HL-60/S4 (cell line): Measurements from ENCODE around the gene WIPF2.
"Not testable (repeated sequence)": the region's sequence is repeated elsewhere in the genome, so short reads cannot be mapped to it uniquely, and the experiment has no call there.

ENCODE experiments used
- in situ Hi-C: fragments of 300-500 bp; cut with MboI; formaldehyde crosslinking; loops from 2 replicates; pipeline ENCODE4 v1.14.3; 2022; ENCODE audit warnings: low sequenced_read_pairs

Gene WIPF2

GRCh38 chr17:40191237-40192208, 27.6 kb upstream of the WIPF2 start:
- in situ Hi-C loops = no loop called here

- in situ Hi-C loops = no loop called here
Observed at GRCh38 chr17:40192961-40193360, 26.1 kb upstream of the WIPF2 start.

GRCh38 chr17:40194821-40195220, 24.3 kb upstream of the WIPF2 start:
- in situ Hi-C loops = no loop called here

GRCh38 chr17:40197550-40197949, 21.6 kb upstream of the WIPF2 start:
- in situ Hi-C loops = no loop called here

DNA sequence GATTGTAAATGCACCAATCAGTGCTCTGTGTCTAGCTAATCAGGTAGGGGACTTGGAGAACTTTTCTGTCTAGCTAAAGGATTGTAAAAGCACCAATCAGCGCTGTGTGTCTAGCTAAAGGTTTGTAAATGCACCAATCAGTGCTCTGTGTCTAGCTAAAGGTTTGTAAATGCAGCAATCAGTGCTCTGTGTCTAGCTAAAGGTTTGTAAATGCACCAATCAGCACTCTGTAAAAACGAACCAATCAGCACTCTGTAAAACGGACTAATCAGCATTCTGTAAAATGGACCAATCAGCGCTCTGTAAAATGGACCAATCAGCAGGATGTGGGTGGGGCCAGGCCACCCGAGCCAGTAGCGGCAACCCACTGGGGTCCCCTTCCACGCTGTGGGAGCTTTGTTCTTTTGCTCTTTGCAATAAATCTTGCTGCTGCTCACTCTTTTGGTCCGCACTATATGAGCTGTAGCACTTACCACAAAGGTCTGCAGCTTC, 21.1 kb upstream of the WIPF2 start:
- in situ Hi-C loops = not testable (repeated sequence)

DNA sequence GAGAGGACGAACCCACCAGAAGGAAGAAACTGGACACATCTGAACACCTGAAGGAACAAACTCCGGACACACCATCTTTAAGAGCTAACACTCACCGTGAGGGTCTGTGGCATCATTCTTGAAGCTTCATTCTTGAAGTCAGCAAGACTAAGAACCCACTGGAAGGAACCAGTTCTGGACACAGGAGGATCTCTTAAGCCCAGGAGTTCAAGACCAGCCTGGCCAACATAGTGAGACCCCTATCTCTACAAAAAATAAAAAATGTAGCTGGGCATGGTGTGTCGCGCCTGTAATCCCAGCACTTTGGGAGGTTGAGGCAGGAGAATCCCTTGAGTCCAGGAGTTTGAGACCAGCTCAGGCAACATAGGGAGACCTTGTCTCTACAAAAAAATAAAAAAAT, 20.5 kb upstream of the WIPF2 start:
- in situ Hi-C loops = no loop called here

DNA sequence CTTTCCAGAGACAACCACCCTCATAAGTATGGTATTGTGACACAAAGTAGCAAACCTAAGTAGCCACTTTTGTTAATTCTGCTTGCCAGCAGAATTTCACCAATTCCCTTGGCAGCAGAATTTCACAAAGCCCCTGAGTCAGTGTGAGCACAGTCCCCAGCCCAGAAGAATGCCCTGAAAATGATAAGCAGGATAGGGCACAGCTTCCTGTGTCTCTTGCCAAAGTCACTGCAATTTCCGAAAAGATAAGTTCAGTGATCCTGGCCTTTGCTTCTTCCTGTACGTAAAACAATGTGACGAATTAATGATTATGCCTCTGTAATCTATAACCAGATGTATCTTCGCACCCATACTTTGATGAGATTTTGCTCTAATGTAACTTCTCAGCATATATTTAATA, 16.0 kb upstream of the WIPF2 start:
- in situ Hi-C loops = no loop called here

GRCh38 chr17:40206193-40206592, 12.9 kb upstream of the WIPF2 start:
- in situ Hi-C loops = not testable (repeated sequence)

DNA sequence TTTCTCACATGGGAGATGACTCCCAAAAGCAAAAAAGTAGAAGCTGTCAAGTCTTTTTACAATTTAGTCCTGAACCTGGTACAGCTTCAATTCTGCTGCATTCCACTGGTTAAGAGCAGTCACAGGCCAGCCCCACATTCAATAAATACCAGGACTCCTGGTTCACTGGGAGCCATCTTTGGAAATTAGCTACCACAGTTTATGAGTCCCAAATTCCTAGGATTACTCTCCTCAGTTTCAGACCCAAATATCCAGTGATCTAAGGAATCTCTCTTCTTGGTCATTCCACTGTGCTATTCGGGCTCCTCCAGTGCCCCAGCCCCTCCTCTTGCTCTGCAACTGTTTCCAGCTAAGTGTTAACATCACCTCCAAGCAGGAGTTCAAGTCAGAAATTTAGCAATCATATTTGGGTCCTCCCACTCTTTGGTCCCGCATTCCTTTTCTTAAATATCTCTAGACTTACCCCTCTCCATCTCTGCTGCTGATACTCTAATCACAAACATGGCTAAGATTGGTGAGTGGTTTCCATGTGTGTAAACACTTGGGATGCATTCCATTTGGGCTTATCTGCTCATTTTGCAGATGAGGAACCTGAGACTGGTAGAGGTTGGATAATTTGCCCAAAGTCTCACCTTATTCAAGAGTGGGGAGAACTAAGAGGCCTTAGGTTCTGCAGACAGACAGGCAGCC, 9.6 kb upstream of the WIPF2 start:
- in situ Hi-C loops = no loop called here

DNA sequence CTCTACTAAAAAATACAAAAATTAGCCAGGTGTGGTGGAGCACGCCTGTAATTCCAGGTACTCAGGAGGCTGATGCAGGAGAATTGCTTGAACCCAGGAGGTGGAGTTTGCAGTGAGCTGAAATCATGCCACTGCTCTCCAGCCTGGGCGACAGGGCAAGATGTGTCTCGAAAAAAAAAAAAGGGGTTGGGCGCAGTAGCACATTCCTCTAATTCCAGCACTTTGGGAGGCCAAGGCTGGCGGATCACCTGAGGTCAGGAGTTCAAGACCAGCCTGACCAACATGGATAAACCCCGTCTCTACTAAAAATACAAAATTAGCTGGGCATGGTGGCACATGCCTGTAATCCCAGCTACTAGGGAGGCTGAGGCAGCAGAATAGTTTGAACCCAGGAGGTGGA, 5.2 kb upstream of the WIPF2 start:
- in situ Hi-C loops = not testable (repeated sequence)

GRCh38 chr17:40218006-40218739, 931 bp upstream of the WIPF2 start:
- in situ Hi-C loops = no loop called here

DNA sequence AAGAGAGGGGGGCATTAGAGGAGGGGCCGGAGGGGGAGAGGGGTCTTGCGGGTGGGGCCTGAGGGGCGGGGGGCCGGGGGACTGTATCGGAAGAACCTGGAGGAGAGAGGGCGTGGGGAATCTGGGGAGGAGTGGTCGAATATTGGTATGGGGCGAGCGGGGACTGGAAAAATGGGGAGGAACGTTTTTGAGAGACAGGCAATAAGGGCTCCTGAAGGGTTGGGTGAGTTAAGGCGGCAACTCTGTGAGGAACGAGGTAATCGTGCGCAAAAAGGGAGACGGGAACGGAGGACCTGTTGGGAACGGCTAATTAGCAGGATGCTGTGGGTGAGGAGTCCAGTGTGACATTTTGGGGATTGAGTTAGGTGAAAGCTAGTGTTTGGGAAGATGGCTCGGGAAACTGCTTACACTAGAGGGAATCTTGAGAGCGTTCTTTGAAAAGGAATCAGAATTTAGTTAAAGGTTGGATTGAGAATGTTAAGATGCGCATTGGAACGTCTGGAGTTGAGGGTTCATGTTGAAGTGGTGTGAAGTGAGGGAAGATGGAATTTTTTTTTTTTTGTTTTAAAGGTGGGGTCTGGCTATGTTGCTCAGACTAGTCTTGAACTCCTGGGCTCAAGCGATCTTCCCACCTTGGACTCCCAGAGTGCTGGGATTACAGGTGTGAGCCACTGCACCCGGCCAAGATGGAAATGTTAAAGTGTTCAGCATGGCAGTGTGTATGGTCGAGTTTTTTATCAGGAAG, 662 bp downstream of the WIPF2 start:
- in situ Hi-C loops = no loop called here

DNA sequence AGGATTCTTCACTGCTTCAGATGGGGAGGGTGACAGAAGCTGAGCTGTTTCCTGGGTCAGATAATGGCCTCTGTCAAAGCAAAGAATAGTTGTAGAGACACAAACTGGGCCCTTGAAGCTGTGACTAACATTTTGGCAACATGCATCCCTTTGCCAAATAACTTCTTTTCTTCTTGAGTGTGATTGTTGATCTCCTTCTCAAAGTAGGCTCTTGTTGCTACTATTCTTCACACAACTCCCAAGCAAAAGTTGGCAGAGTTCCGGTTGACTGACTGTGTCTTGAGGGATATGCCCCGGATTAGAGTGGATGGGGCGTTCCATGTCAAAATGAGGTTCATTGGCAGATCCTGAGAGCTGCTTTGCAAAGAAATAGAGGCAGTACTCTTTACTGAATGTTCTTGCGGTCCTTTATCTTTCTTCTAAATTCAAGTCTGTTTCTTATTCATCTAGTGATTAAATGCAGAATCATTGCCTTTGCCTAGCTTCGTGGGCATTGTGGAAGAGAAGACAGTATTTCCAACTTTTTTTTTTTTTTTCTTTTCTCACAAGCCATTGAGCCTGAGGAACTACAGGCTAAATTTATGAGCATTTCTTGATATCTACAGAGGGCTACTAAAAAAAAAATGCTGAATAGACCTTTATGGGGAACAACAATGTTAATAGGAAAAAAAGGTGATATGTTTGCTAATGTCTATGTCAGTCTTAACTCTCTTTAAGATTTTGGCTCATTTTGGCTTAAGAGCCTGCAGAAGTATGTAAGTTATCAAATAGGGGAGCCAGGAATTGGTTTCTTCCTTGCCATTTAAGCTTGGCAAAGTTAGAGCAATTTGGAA, 5.8 kb downstream of the WIPF2 start:
- in situ Hi-C loops = no loop called here

GRCh38 chr17:40229146-40229545, 10.0 kb downstream of the WIPF2 start:
- in situ Hi-C loops = not testable (repeated sequence)

DNA sequence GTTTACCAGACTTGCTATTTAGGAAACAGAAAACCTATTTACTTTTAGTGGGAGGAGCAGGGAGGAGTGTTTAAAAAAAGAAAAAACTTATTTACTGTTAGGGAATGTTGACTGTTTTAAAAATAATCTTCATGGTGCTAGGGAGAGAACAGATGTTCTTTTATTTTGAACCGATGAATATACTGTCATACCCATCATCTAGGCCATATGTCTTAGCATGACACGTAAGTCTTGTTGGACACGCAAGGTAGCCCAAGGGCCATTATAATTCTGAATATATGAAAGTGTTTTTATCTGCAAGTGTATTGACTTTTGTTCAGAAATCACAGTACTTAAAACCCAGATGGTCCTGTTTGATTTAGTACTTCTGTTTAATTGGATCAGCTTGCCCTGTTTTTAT, 11.6 kb downstream of the WIPF2 start:
- in situ Hi-C loops = no loop called here

GRCh38 chr17:40231928-40232327, 12.8 kb downstream of the WIPF2 start:
- in situ Hi-C loops = not testable (repeated sequence)

DNA sequence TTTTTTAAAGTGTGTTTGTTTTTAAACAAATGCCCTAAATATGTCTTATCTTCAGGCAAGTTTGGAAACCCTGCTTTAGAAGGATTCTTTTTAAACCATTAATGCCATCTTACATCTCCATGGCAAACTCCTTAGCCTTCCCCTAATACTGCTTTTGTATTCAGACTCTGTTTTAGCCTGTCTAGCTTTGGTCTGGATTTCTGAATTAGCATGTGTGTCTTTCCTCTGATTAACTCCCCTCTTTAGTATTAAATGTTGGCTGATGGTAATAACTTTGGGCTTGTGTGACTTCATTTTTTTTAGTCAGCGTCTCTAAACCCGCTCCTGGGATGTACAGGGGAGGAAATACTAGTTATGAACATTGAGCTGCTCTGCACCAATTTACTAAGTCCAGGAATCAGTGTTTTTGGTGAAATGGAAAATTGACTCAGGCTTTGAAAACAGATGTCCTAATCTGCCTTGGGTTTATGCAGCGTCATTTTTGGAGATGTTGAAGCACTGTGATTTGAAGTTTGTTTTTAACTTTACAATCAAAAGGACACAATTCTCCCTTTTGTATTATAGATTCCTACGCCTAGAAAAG, 22.2 kb downstream of the WIPF2 start:
- in situ Hi-C loops = no loop called here

GRCh38 chr17:40242774-40243173, 23.7 kb downstream of the WIPF2 start:
- in situ Hi-C loops = no loop called here

GRCh38 chr17:40243761-40244160, 24.7 kb downstream of the WIPF2 start:
- in situ Hi-C loops = no loop called here
